HepG2 (cell line): Measurements from ENCODE around the gene FAM131A. TPM values are rescaled to one million over a fixed set of nuclear protein-coding genes. Genes with fewer than 3 reads are reported as not detected.

ENCODE experiments used
- CCDC6 ChIP-seq: sonication (generic); formaldehyde crosslinking; IDR thresholded peaks from 2 replicates; pipeline ENCODE4 v1.8.1; 2022; ENCODE audit warnings: mild to moderate bottlenecking, missing genetic modification reagents, moderate library complexity
- HOXA3 ChIP-seq: sonication (generic); formaldehyde crosslinking; IDR thresholded peaks from 2 replicates; pipeline ENCODE4 v1.5.0; 2020; ENCODE audit warnings: missing genetic modification reagents
- MAZ ChIP-seq, 2 experiments: sonication (generic) in 1 of 2; formaldehyde crosslinking in 1 of 2; IDR thresholded peaks; 2 replicates each; pipeline versions ENCODE4 v1.5.0 to v1.6.1; 2012 to 2020; ENCODE audit warnings: low read depth in 2 of 2, mild to moderate bottlenecking in 2 of 2, borderline replicate concordance in 1 of 2, improper control_type of control experiment in 1 of 2, low read length in 1 of 2, missing genetic modification reagents in 1 of 2, moderate library complexity in 1 of 2
- TFDP1 ChIP-seq: IDR thresholded peaks from 2 replicates; pipeline ENCODE4 v1.6.1; 2016; ENCODE audit warnings: missing compliant biosample characterization, missing genetic modification reagents, borderline replicate concordance
- YY1 ChIP-seq: IDR thresholded peaks from 2 replicates; pipeline ENCODE4 v1.6.1; 2011; ENCODE audit warnings: low read length, low read depth, moderate library complexity, mild to moderate bottlenecking; ENCODE audit not compliant: insufficient read depth, insufficient replicate concordance
- ZNF292 ChIP-seq: sonication (generic); formaldehyde crosslinking; IDR thresholded peaks from 2 replicates; pipeline ENCODE4 v1.8.1; 2022; ENCODE audit warnings: mild to moderate bottlenecking, low read depth, missing genetic modification reagents, borderline replicate concordance
- ZNF329 ChIP-seq: sonication (generic); formaldehyde crosslinking; IDR thresholded peaks from 2 replicates; pipeline ENCODE4 v1.9.0; 2021; ENCODE audit warnings: low read depth, mild to moderate bottlenecking, missing genetic modification reagents
- polyA plus RNA-seq, 8 experiments: library from polyadenylated mRNA; depleted of rRNA in 3 of 8; stranded (reverse) in 7 of 8; unstranded in 1 of 8; fragments of >200 nt; fragmentation: Illumina TruSeq in 4 of 8; extraction: Trizol in 4 of 8; gene quantifications; 2 replicates each; pipeline versions ENCODE4 v1.2.1 to v1.2.3, GENCODE V29; 2011 to 2016; ENCODE audit warnings: low read depth in 4 of 8, missing spikeins in 1 of 8, mixed read lengths in 1 of 8; ENCODE audit not compliant: insufficient read depth in 1 of 8
- total RNA-seq, 5 experiments: library from RNA; depleted of rRNA; stranded (reverse); fragments of >200 nt; fragmentation: Illumina TruSeq; extraction: Trizol; gene quantifications; 2 replicates each; pipeline ENCODE4 v1.2.3, GENCODE V29; 2016; ENCODE audit warnings: low read depth in 1 of 5
- TF ChIP-seq, protein P1 (sequence below), 2 experiments: sonication (generic) in 1 of 2; formaldehyde crosslinking in 1 of 2; IDR thresholded peaks; 2 replicates each; pipeline versions ENCODE4 v1.6.1 to v1.9.0; 2014 to 2022; ENCODE audit warnings: antibody characterized with exemption in 1 of 2, borderline replicate concordance in 1 of 2, inconsistent platforms in 1 of 2, low read depth in 1 of 2, missing genetic modification reagents in 1 of 2
- TF ChIP-seq, protein P2 (sequence below): sonication (generic); formaldehyde crosslinking; IDR thresholded peaks from 2 replicates; pipeline ENCODE4 v1.4.0; 2020; ENCODE audit warnings: mild to moderate bottlenecking, missing genetic modification reagents
- TF ChIP-seq, protein P3 (sequence below): sonication (generic); formaldehyde crosslinking; IDR thresholded peaks from 2 replicates; pipeline ENCODE4 v1.4.0; 2020; ENCODE audit warnings: missing genetic modification reagents

FAM131A gene
- total and polyA plus RNA-seq, 2 of the 13 experiments (the other 11 are each of a cell fraction or from before 2014, with no cell fraction given), result 9.2 to 9.3 TPM

DNA sequence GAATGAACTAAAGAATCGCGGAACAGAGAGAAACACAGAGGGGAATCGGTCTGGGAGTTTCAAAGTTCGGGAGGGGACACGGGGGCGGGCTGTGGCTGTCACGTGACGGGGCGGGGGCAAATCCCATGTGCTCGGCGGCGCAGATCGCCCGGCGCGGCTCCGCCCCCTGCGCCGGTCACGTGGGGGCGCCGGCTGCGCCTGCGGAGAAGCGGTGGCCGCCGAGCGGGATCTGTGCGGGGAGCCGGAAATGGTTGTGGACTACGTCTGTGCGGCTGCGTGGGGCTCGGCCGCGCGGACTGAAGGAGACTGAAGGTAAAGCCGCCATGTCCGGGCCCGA lies 23.1 kb upstream of the FAM131A start, which contains the start of gene EIF4G1 (continued):
- TF ChIP-seq, protein P1, sequence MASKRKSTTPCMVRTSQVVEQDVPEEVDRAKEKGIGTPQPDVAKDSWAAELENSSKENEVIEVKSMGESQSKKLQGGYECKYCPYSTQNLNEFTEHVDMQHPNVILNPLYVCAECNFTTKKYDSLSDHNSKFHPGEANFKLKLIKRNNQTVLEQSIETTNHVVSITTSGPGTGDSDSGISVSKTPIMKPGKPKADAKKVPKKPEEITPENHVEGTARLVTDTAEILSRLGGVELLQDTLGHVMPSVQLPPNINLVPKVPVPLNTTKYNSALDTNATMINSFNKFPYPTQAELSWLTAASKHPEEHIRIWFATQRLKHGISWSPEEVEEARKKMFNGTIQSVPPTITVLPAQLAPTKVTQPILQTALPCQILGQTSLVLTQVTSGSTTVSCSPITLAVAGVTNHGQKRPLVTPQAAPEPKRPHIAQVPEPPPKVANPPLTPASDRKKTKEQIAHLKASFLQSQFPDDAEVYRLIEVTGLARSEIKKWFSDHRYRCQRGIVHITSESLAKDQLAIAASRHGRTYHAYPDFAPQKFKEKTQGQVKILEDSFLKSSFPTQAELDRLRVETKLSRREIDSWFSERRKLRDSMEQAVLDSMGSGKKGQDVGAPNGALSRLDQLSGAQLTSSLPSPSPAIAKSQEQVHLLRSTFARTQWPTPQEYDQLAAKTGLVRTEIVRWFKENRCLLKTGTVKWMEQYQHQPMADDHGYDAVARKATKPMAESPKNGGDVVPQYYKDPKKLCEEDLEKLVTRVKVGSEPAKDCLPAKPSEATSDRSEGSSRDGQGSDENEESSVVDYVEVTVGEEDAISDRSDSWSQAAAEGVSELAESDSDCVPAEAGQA (IDR thresholded peaks at IDR 0.05; ENCODE audit: low read depth), result 0 out of 2 replicates have a peak, but pooled peaks have one; percentile 14
- TF ChIP-seq, protein P1 (CRISPR knock-in tag; IDR thresholded peaks at IDR 0.05; ENCODE audit: borderline replicate concordance), result no peak
- TF ChIP-seq MAZ (IDR thresholded peaks at IDR 0.05; ENCODE audit: borderline replicate concordance, low read depth, low read length), result no peak
- 0 out of 2 replicates have a peak, but pooled peaks have one; percentile 56 for TF ChIP-seq MAZ (CRISPR knock-in tag; IDR thresholded peaks at IDR 0.05; ENCODE audit: low read depth)
- peak; percentile 71; the same call in 1 of the 2 replicates for TF ChIP-seq HOXA3 (CRISPR knock-in tag)
- peak; percentile 39; the same call in 1 of the 2 replicates for TF ChIP-seq TFDP1 (CRISPR knock-in tag)
- peak; percentile 75 for TF ChIP-seq CCDC6 (CRISPR knock-in tag)
- TF ChIP-seq ZNF292, result no peak
- TF ChIP-seq, protein P2, sequence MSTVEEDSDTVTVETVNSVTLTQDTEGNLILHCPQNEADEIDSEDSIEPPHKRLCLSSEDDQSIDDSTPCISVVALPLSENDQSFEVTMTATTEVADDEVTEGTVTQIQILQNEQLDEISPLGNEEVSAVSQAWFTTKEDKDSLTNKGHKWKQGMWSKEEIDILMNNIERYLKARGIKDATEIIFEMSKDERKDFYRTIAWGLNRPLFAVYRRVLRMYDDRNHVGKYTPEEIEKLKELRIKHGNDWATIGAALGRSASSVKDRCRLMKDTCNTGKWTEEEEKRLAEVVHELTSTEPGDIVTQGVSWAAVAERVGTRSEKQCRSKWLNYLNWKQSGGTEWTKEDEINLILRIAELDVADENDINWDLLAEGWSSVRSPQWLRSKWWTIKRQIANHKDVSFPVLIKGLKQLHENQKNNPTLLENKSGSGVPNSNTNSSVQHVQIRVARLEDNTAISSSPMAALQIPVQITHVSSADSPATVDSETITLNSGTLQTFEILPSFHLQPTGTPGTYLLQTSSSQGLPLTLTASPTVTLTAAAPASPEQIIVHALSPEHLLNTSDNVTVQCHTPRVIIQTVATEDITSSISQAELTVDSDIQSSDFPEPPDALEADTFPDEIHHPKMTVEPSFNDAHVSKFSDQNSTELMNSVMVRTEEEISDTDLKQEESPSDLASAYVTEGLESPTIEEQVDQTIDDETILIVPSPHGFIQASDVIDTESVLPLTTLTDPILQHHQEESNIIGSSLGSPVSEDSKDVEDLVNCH (CRISPR knock-in tag), result no peak
- TF ChIP-seq YY1, result peak; percentile 84
- TF ChIP-seq, protein P3, sequence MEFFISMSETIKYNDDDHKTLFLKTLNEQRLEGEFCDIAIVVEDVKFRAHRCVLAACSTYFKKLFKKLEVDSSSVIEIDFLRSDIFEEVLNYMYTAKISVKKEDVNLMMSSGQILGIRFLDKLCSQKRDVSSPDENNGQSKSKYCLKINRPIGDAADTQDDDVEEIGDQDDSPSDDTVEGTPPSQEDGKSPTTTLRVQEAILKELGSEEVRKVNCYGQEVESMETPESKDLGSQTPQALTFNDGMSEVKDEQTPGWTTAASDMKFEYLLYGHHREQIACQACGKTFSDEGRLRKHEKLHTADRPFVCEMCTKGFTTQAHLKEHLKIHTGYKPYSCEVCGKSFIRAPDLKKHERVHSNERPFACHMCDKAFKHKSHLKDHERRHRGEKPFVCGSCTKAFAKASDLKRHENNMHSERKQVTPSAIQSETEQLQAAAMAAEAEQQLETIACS (CRISPR knock-in tag), result no peak
- 0 out of 2 replicates have a peak, but pooled peaks have one; percentile 13 for TF ChIP-seq ZNF329 (CRISPR knock-in tag)
